Gastrocnemius medialis (tissue), 4 donors: ENCODE measurements around the gene RPL31. TPM values are rescaled to one million over a fixed set of nuclear protein-coding genes. Genes with fewer than 3 reads are reported as not detected.
A peak's percentile ranks its signal among the peaks of the same experiment; 100 is the strongest.
"Not testable (repeated sequence)": the region's sequence is repeated elsewhere in the genome, so short reads cannot be mapped to it uniquely, and the experiment has no call there.

Source experiments
- ATAC-seq, 2 donors: fragments of 150-250 bp; one replicate each; pipeline ENCODE4 v1.9.1; 2016
- DNase-seq, 2 donors: peaks; one replicate each; pipeline ENCODE4 v3.0.0-alpha.2; 2019
- H3K27ac ChIP-seq, 4 donors: fragments of 200-600 bp; sonication (generic); 1 replicate in 1 of 4; 2 replicates in 3 of 4; pipeline ENCODE4 v1.5.1; 2016 to 2018; ENCODE audit warnings: mild to moderate bottlenecking in 2 of 4, moderate library complexity in 1 of 4
- H3K27me3 ChIP-seq, 3 donors: fragments of 200-600 bp; sonication (generic) in 2 of 3; 1 replicate in 1 of 3; 2 replicates in 2 of 3; pipeline versions ENCODE4 v1.5.1 to v1.6.0; 2016 to 2019; ENCODE audit warnings: mild to moderate bottlenecking in 1 of 3, moderate library complexity in 1 of 3
- H3K36me3 ChIP-seq, 2 donors: fragments of 200-600 bp; sonication (generic) in 1 of 2; one replicate each; pipeline ENCODE4 v1.5.1; 2017 to 2018
- H3K4me1 ChIP-seq, 2 donors: fragments of 200-600 bp; sonication (generic) in 1 of 2; one replicate each; pipeline ENCODE4 v1.5.1; 2016 to 2017; ENCODE audit warnings: mild to moderate bottlenecking in 2 of 2
- H3K4me3 ChIP-seq, 4 donors: fragments of 200-600 bp; sonication (generic) in 3 of 4; 1 replicate in 1 of 4; 2 replicates in 3 of 4; pipeline ENCODE4 v1.5.1; 2016 to 2019; ENCODE audit warnings: mild to moderate bottlenecking in 2 of 4
- H3K9me3 ChIP-seq, 3 donors: fragments of 200-600 bp; sonication (generic) in 2 of 3; 1 replicate in 1 of 3; 2 replicates in 2 of 3; pipeline ENCODE4 v1.5.1; 2016 to 2019
- CTCF ChIP-seq, 5 experiments: fragments of 450-650 bp in 3 of 5; fragments of 200-600 bp in 2 of 5; sonication (generic) in 2 of 5; IDR thresholded peaks in 4 of 5; conservative IDR thresholded peaks in 1 of 5; 1 replicate in 4 of 5; 2 replicates in 1 of 5; pipeline ENCODE4 v1.5.1; 2016 to 2019; ENCODE audit warnings: antibody characterized with exemption in 5 of 5, mild to moderate bottlenecking in 3 of 5, moderate library complexity in 3 of 5
- POLR2A ChIP-seq, 2 donors: fragments of 450-650 bp; IDR thresholded peaks; one replicate each; pipeline ENCODE4 v1.6.1; 2017; ENCODE audit warnings: antibody characterized with exemption in 2 of 2, mild to moderate bottlenecking in 2 of 2, moderate library complexity in 2 of 2
- in situ Hi-C, 4 donors: fragments of 200-750 bp; cut with MboI; loops; one replicate each; pipeline versions ENCODE4 v1.15.0 to v1.8.0; 2017; ENCODE audit warnings: low sequenced_read_pairs in 4 of 4
- intact Hi-C: fragments of 100-400 bp; cut with DNase I; formaldehyde crosslinking; loops from one replicate; pipeline ENCODE4 v1.15.1; 2023; ENCODE audit warnings: low total_unique reads
- total RNA-seq, 4 donors: library from RNA; depleted of rRNA; stranded (reverse); fragments of >200 nt; gene quantifications; one replicate each; pipeline versions ENCODE4 v1.1.0 to v1.2.3, GENCODE V29; 2016

The RPL31 gene
- total RNA-seq, 4 donors from 2014 or later, result 572 to 825 (median 762) TPM

- H3K4me1 ChIP-seq, result peaks cover 10 to 18% of the 10 kb centered on the region in 2 donors
- H3K9me3 ChIP-seq, result no peaks in the 10 kb centered on the region
- H3K36me3 ChIP-seq, result peaks cover 0 to 28% of the 10 kb centered on the region in 2 donors
- ATAC-seq (no peak), DNase-seq (no peak)
- TF ChIP-seq CTCF (IDR thresholded peaks at IDR 0.05 in 4 of 5, conservative IDR thresholded peaks at IDR 0.05 in 1 of 5) (no peak), POLR2A (IDR thresholded peaks at IDR 0.05) (no peak)
- H3K4me3 ChIP-seq, result no peak overlapping the region
- H3K27me3 ChIP-seq, result no peaks in the 10 kb centered on the region
- peak overlapping the region in 3 of 4 donors; percentile 72 to 80 (median 73) for H3K27ac ChIP-seq
- in situ Hi-C loops, result loop anchor here in 1 of 4 donors (10.0 kb wide), 1 partner anchor 89 kb away; no protein-coding TSS in a partner anchor
- intact Hi-C loops, result no loop called here
Measured at GRCh38 chr2:101045330-101045729, 43.2 kb downstream of the RPL31 start.

- intact Hi-C loops (no loop called here), in situ Hi-C loops (loop anchor here in 1 of 4 donors (10.0 kb wide), 1 partner anchor 88 kb away; no protein-coding TSS in a partner anchor)
- peaks cover 0 to 39% of the 10 kb centered on the region in 2 donors for H3K36me3 ChIP-seq
- ATAC-seq (peak; percentile 44 to 56), DNase-seq (peak; percentile 28 to 48)
- no peaks in the 10 kb centered on the region for H3K27me3 ChIP-seq
- TF ChIP-seq POLR2A (IDR thresholded peaks at IDR 0.05) (no peak), CTCF (IDR thresholded peaks at IDR 0.05 in 4 of 5, conservative IDR thresholded peaks at IDR 0.05 in 1 of 5) (no peak)
- H3K4me3 ChIP-seq, result no peak overlapping the region
- no peaks in the 10 kb centered on the region for H3K9me3 ChIP-seq
- peaks cover 10 to 15% of the 10 kb centered on the region in 2 donors for H3K4me1 ChIP-seq
- peak overlapping the region; percentile 66 to 80 (median 72) for H3K27ac ChIP-seq
Measured at GRCh38 chr2:101047075-101047766, 45.1 kb downstream of the RPL31 start.

- peaks cover 0 to 39% of the 10 kb centered on the region in 2 donors for H3K36me3 ChIP-seq
- no peaks in the 10 kb centered on the region for H3K27me3 ChIP-seq
- intact Hi-C loops (no loop called here), in situ Hi-C loops (loop anchor here in 1 of 4 donors (10.0 kb wide), 1 partner anchor 87 kb away; no protein-coding TSS in a partner anchor)
- TF ChIP-seq POLR2A (IDR thresholded peaks at IDR 0.05), result no peak
- no peak for TF ChIP-seq CTCF (IDR thresholded peaks at IDR 0.05 in 4 of 5, conservative IDR thresholded peaks at IDR 0.05 in 1 of 5)
- no peak overlapping the region for H3K4me3 ChIP-seq
- H3K9me3 ChIP-seq, result no peaks in the 10 kb centered on the region
- DNase-seq (no peak), ATAC-seq (no peak)
- H3K4me1 ChIP-seq, result peaks cover 10 to 15% of the 10 kb centered on the region in 2 donors
- peak overlapping the region; percentile 66 to 80 (median 72) for H3K27ac ChIP-seq
Measured at GRCh38 chr2:101047774-101048173, 45.7 kb downstream of the RPL31 start.

- DNase-seq (no peak), ATAC-seq (no peak)
- Histone ChIP-seq H3K4me1 (peaks cover 10 to 15% of the 10 kb centered on the region in 2 donors), H3K4me3 (no peak overlapping the region), H3K27me3 (no peaks in the 10 kb centered on the region), H3K36me3 (peaks cover 0 to 49% of the 10 kb centered on the region in 2 donors), H3K9me3 (no peaks in the 10 kb centered on the region), H3K27ac (peak overlapping the region in 3 of 4 donors; percentile 72 to 80 (median 73))
- TF ChIP-seq CTCF (IDR thresholded peaks at IDR 0.05 in 4 of 5, conservative IDR thresholded peaks at IDR 0.05 in 1 of 5) (no peak), POLR2A (IDR thresholded peaks at IDR 0.05) (no peak)
- intact Hi-C loops (no loop called here), in situ Hi-C loops (loop anchor here in 1 of 4 donors (10.0 kb wide), 1 partner anchor 86 kb away; no protein-coding TSS in a partner anchor)
Measured at GRCh38 chr2:101048756-101049155, 46.7 kb downstream of the RPL31 start.

GRCh38 chr2:101050886-101051285 is 48.8 kb downstream of the RPL31 start:
- ATAC-seq, H3K4me3 ChIP-seq, DNase-seq, H3K27me3 ChIP-seq, H3K9me3 ChIP-seq, in situ Hi-C loops: not testable (repeated sequence)
- Histone ChIP-seq H3K4me1 (peaks cover 10 to 15% of the 10 kb centered on the region in 2 donors), H3K27ac (peak overlapping the region in 1 of 4 donors; percentile 3), H3K36me3 (peaks cover 0 to 55% of the 10 kb centered on the region in 2 donors)
- intact Hi-C loops, result loop anchor here (5.0 kb wide), 1 partner anchor 39 kb away; no protein-coding TSS in a partner anchor
